Aorta (tissue), 5 donors: ENCODE measurements around the gene ATAD1. TPM values are rescaled to one million over a fixed set of nuclear protein-coding genes. Genes with fewer than 3 reads are reported as not detected.

Experiments used
- ATAC-seq: fragments of 200-7000 bp; cut with Tn5 transposase; one replicate; pipeline ENCODE4 v1.9.1; 2022; ENCODE audit warnings: moderate library complexity; ENCODE audit not compliant: low FRiP score
- DNase-seq, 2 donors: peaks; one replicate each; pipeline ENCODE4 v3.0.0-alpha.2; 2020
- H3K27ac ChIP-seq, 2 donors: one replicate each; pipeline ENCODE4 v1.5.1; 2013; ENCODE audit warnings: low read length in 2 of 2, mild to moderate bottlenecking in 2 of 2, moderate library complexity in 2 of 2, control low read depth in 1 of 2, inconsistent platforms in 1 of 2, low read depth in 1 of 2
- H3K27me3 ChIP-seq, 2 donors: one replicate each; pipeline ENCODE4 v1.6.1; 2013; ENCODE audit warnings: control low read depth in 1 of 2, low read length in 1 of 2, mild to moderate bottlenecking in 1 of 2, moderate library complexity in 1 of 2; ENCODE audit not compliant: insufficient read depth in 2 of 2, control insufficient read depth in 1 of 2
- H3K36me3 ChIP-seq, 2 donors: one replicate each; pipeline ENCODE4 v1.6.1; 2013; ENCODE audit warnings: control low read depth in 1 of 2, low read length in 1 of 2, mild to moderate bottlenecking in 1 of 2; ENCODE audit not compliant: insufficient read depth in 2 of 2, control insufficient read depth in 1 of 2
- H3K4me1 ChIP-seq, 2 donors: one replicate each; pipeline ENCODE4 v1.6.1; 2013; ENCODE audit warnings: low read length in 2 of 2, control low read depth in 1 of 2, mild to moderate bottlenecking in 1 of 2, moderate library complexity in 1 of 2; ENCODE audit not compliant: insufficient read depth in 2 of 2, control insufficient read depth in 1 of 2
- H3K4me3 ChIP-seq, 2 donors: one replicate each; pipeline ENCODE4 v1.5.1; 2013; ENCODE audit warnings: low read length in 2 of 2, control low read depth in 1 of 2, mild to moderate bottlenecking in 1 of 2
- H3K9me3 ChIP-seq: one replicate; pipeline ENCODE4 v1.6.1; 2013; ENCODE audit warnings: mild to moderate bottlenecking, low read length; ENCODE audit not compliant: control insufficient read depth
- WGBS, 2 donors: extraction: QIAGEN DNeasy Blood & Tissue Kit; methylation state at CpG; one replicate each; pipeline ENCODE4 v1.1.7; 2013; 5-methylcytosine and 5-hydroxymethylcytosine counted together
- intact Hi-C, 2 donors: fragments of 100-400 bp; cut with DNase I; formaldehyde crosslinking; loops; one replicate each; pipeline versions ENCODE4 v1.14.2 to v1.15.0; 2022
- polyA plus RNA-seq, 2 donors: library from polyadenylated mRNA; stranded (reverse); fragments of 200-250 nt; gene quantifications; one replicate each; pipeline ENCODE4 v1.2.3, GENCODE V29; 2013
- total RNA-seq, 2 donors: library from RNA; stranded (reverse); fragmentation: NEBNext Ultra II Directional; extraction: Animal tissue kit (Norgen Biotek cat#: 25700); gene quantifications; one replicate each; pipeline ENCODE4 v1.2.1, GENCODE V29; 2021
- donor health status: healthy with polysubstance abuse.
- donor health status: Bipolar disorder and iron deficiency.
- donor health status: DM: no; HTN: no; CAD: no.
- donor health status: DM: no; HTN: no; CAD: no.
- donor health status: DM: yes; HTN: yes; CAD: no.

ATAD1 gene
- total and polyA plus RNA-seq, 4 donors = 18.8 to 43.4 (median 32.1) TPM

- Histone ChIP-seq H3K27me3 (no peaks in the 10 kb centered on the region), H3K36me3 (no peaks in the 10 kb centered on the region), H3K4me3 (no peak overlapping the region), H3K4me1 (no peaks in the 10 kb centered on the region), H3K27ac (no peak overlapping the region), H3K9me3 (no peaks in the 10 kb centered on the region)
- no peak for DNase-seq
- intact Hi-C loops = no loop called here
- 72 to 79% methylated on average over 6 of the region's 6 CpGs for WGBS, 2 donors
- ATAC-seq = no peak
Observed at GRCh38 chr10:87729940-87730339, 88.1 kb downstream of the ATAD1 start.

DNA sequence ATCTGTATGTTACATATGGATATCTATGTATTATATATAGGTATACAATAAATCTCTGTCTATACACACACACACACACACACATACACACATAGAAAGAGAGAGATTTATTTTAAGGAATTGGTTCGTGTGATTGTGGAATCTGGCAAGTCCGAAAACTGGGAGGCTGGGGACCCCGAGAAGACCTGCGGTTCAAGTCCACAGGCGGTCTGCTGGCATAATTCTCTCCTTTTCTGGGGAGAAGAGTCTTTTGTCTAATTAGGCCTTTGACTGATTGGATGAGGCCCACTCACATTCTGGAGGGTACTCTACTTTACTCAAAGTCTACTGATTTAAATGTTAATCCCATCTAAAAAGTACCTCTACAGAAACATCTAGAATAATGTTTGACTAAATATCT, 93.2 kb downstream of the ATAD1 start:
- no peak for ATAC-seq
- no peaks in the 10 kb centered on the region for H3K36me3 ChIP-seq
- no peaks in the 10 kb centered on the region for H3K9me3 ChIP-seq
- no peak overlapping the region for H3K4me3 ChIP-seq
- intact Hi-C loops = no loop called here
- no peak for DNase-seq
- no peak overlapping the region for H3K27ac ChIP-seq
- no peaks in the 10 kb centered on the region for H3K4me1 ChIP-seq
- H3K27me3 ChIP-seq = no peaks in the 10 kb centered on the region
- WGBS, 2 donors = 96 to 97% methylated on average over 5 of the region's 5 CpGs

DNA sequence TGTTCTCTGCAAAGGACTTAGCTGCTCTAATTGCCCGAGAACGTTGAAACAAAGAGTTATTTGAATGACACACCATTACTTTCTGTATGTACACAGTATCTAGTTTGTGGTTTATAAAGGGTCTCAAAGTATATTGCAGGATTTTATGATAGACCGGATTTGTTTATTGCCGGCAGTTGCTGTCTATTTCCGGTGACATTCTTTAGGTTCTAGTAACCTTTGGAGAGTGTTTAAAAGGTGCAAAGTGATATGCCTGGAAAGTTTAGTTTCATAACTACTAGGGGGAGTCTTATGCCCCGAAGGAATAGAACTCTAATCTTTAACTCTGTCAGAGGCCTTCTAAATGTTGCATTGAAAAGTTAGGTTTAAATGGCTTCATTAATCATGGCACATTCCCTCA, 94.5 kb downstream of the ATAD1 start:
- Histone ChIP-seq H3K4me3 (no peak overlapping the region), H3K27ac (no peak overlapping the region), H3K4me1 (no peaks in the 10 kb centered on the region), H3K27me3 (no peaks in the 10 kb centered on the region), H3K36me3 (no peaks in the 10 kb centered on the region), H3K9me3 (no peaks in the 10 kb centered on the region)
- intact Hi-C loops = no loop called here
- ATAC-seq (no peak), DNase-seq (no peak)
- WGBS, 2 donors = 31 to 41% methylated on average over 6 of the region's 6 CpGs

DNA sequence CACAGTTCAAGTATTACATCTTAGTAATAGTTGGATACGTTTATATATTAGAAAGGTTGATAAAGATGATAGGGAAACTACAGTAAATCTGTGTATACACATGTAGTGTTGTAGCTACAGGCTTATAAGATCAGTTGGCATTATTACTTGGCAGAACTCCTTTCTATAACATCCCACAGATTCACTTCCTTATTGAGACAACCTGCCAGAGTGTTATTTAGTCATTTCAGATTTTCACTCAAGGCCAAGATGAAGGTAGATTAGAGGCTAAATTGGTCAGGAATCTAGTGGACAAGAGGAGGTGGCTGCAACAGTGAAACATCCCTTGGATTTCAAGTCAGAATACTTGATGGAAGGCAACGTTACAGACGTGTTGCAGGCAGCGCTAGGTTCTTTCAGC, 95.3 kb downstream of the ATAD1 start:
- Histone ChIP-seq H3K36me3 (no peaks in the 10 kb centered on the region), H3K27ac (no peak overlapping the region), H3K27me3 (no peaks in the 10 kb centered on the region), H3K4me1 (no peaks in the 10 kb centered on the region), H3K9me3 (no peaks in the 10 kb centered on the region), H3K4me3 (no peak overlapping the region)
- no peak for ATAC-seq
- no peak for DNase-seq
- WGBS, 2 donors = 71% methylated on average over 4 of the region's 4 CpGs
- intact Hi-C loops = no loop called here

DNA sequence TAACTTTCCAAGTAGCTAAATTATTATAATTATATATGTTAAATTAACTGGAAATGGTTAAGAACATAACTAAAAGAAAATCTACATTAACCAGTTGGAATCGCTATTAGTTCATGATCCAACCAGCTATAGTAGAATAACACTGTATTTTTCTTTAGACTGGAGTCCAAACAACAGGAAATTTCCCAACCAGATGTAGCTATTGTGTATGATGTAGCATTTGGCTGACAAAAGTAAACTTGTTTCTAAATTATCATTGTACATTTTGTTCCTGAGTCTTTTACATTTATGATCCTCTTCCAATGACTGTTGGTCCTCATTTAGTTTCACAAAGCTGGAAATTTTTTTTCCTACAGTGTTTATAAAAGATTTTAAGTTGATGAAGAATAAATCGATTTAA, 96.2 kb downstream of the ATAD1 start:
- ATAC-seq = no peak
- 95 to 96% methylated on average over 2 of the region's 2 CpGs for WGBS, 2 donors
- intact Hi-C loops = no loop called here

GRCh38 chr10:87720665-87721064, 97.4 kb downstream of the ATAD1 start:
- Histone ChIP-seq H3K27me3 (no peaks in the 10 kb centered on the region), H3K36me3 (no peaks in the 10 kb centered on the region), H3K9me3 (no peaks in the 10 kb centered on the region), H3K27ac (no peak overlapping the region), H3K4me1 (no peaks in the 10 kb centered on the region), H3K4me3 (no peak overlapping the region)
- 99 to 100% methylated on average over 1 of the region's 1 CpG for WGBS, 2 donors
- ATAC-seq (no peak), DNase-seq (no peak)
- intact Hi-C loops = no loop called here

More for the DNA sequence above, 96.2 kb downstream of the ATAD1 start:
- DNase-seq = no peak
- H3K4me3 ChIP-seq = no peak overlapping the region
- no peaks in the 10 kb centered on the region for H3K4me1 ChIP-seq
- H3K36me3 ChIP-seq = no peaks in the 10 kb centered on the region
- H3K27ac ChIP-seq = no peak overlapping the region
- no peaks in the 10 kb centered on the region for H3K9me3 ChIP-seq
- no peaks in the 10 kb centered on the region for H3K27me3 ChIP-seq

- H3K27me3 ChIP-seq = no peaks in the 10 kb centered on the region
- DNase-seq = no peak
- WGBS, 2 donors = 89 to 92% methylated on average over 4 of the region's 4 CpGs
- H3K9me3 ChIP-seq = no peaks in the 10 kb centered on the region
- no peaks in the 10 kb centered on the region for H3K4me1 ChIP-seq
- H3K4me3 ChIP-seq = no peak overlapping the region
- H3K36me3 ChIP-seq = no peaks in the 10 kb centered on the region
- intact Hi-C loops = no loop called here
- ATAC-seq = no peak
- no peak overlapping the region for H3K27ac ChIP-seq
Observed at GRCh38 chr10:87716348-87716670, 101.7 kb downstream of the ATAD1 start.

GRCh38 chr10:87715552-87716347, 102.3 kb downstream of the ATAD1 start:
- no peak overlapping the region for H3K4me3 ChIP-seq
- no peaks in the 10 kb centered on the region for H3K9me3 ChIP-seq
- no peak overlapping the region for H3K27ac ChIP-seq
- WGBS, 2 donors = 90 to 92% methylated on average over 3 of the region's 3 CpGs
- H3K4me1 ChIP-seq = no peaks in the 10 kb centered on the region
- DNase-seq = no peak
- intact Hi-C loops = no loop called here
- H3K36me3 ChIP-seq = no peaks in the 10 kb centered on the region
- no peak for ATAC-seq
- H3K27me3 ChIP-seq = no peaks in the 10 kb centered on the region

DNA sequence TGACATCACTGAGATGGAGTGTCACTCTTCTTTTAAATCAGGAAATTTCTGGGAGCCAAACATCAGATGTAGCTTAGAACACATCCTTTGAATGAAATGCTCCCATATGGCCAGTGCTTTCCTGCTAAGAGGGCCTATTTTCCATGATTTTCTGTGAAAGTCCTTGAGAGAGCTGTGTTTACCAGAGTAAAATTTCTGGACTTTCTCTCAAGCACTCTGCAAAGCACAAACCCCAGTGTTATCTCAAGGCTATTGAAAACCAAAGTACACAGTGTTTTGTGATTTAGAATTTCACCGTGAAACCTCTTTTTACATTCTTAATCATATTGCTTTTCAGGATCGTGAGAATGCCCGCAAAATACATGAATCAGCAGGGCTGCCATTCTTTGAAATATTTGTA, 104.3 kb downstream of the ATAD1 start:
- no peaks in the 10 kb centered on the region for H3K27me3 ChIP-seq
- H3K27ac ChIP-seq = no peak overlapping the region
- H3K9me3 ChIP-seq = peaks cover 1% of the 10 kb centered on the region
- no peaks in the 10 kb centered on the region for H3K4me1 ChIP-seq
- ATAC-seq (no peak), DNase-seq (no peak)
- peaks cover 0 to 2% of the 10 kb centered on the region in 2 donors for H3K36me3 ChIP-seq
- no peak overlapping the region for H3K4me3 ChIP-seq
- intact Hi-C loops = no loop called here
- WGBS, 2 donors = 75 to 78% methylated on average over 3 of the region's 3 CpGs
